ENCODE measurements around the gene DNAJC28. TPM values are rescaled to one million over a fixed set of nuclear protein-coding genes. Genes with fewer than 3 reads are reported as not detected.

DNAJC28 gene
- total and polyA plus RNA-seq, 4 donors = 0.83 to 3.2 (median 2.7) TPM

- no peaks in the 10 kb centered on the region for H3K27me3 ChIP-seq (ENCODE audit: control insufficient read depth in 4 of 4, insufficient read depth in 4 of 4, low read length in 3 of 4)
- no peak for DNase-seq (ENCODE audit: low spot score)
- H3K9ac ChIP-seq (ENCODE audit: low read depth in 1 of 2, low read length in 2 of 2) = peak overlapping the region in 1 of 2 donors; percentile 32
- H3K4me1 ChIP-seq (ENCODE audit: control insufficient read depth in 4 of 4, insufficient read depth in 4 of 4, low read length in 3 of 4) = peaks cover 0 to 11% (median 7%) of the 10 kb centered on the region in 4 donors
- TF ChIP-seq RXRA (IDR thresholded peaks at IDR 0.05) = peak in 1 of 2 donors; percentile 5
- TF ChIP-seq YY1 (IDR thresholded peaks at IDR 0.05) = peak; percentile 86
- TF ChIP-seq HNF4G (IDR thresholded peaks at IDR 0.05) = no peak
- no peak overlapping the region for H3K27ac ChIP-seq (ENCODE audit: low read depth in 1 of 2, low read length in 2 of 2)
- WGBS = 59% methylated on average over 5 of the region's 5 CpGs
- peaks cover 0 to 3% (median 2%) of the 10 kb centered on the region in 4 donors for H3K36me3 ChIP-seq (ENCODE audit: control insufficient read depth in 4 of 4, insufficient read depth in 3 of 4, low read depth in 1 of 4, low read length in 3 of 4)
- no peak overlapping the region for H3K4me3 ChIP-seq (ENCODE audit: low read depth in 1 of 3, low read length in 3 of 3)
- H3K9me3 ChIP-seq (ENCODE audit: control insufficient read depth in 4 of 4, low read length in 3 of 4) = no peaks in the 10 kb centered on the region
These were observed 29.8 kb downstream of the DNAJC28 start for GRCh38 chr21:33461538-33462250.

- DNase-seq (ENCODE audit: low spot score) = no peak
- H3K27ac ChIP-seq (ENCODE audit: low read depth in 1 of 2, low read length in 2 of 2) = no peak overlapping the region
- H3K4me1 ChIP-seq (ENCODE audit: control insufficient read depth in 4 of 4, insufficient read depth in 4 of 4, low read length in 3 of 4) = peaks cover 0 to 22% (median 16%) of the 10 kb centered on the region in 4 donors
- TF ChIP-seq SP1 (IDR thresholded peaks at IDR 0.05) = no peak
- TF ChIP-seq HNF4A (conservative IDR thresholded peaks at IDR 0.05) = no peak
- TF ChIP-seq TAF1 (conservative IDR thresholded peaks at IDR 0.05) = no peak
- TF ChIP-seq FOXA1 (IDR thresholded peaks at IDR 0.05) = no peak
- no peak for TF ChIP-seq ATF3 (IDR thresholded peaks at IDR 0.05)
- TF ChIP-seq JUND (IDR thresholded peaks at IDR 0.05) = no peak
- TF ChIP-seq ZBTB33 (IDR thresholded peaks at IDR 0.05) = no peak
- TF ChIP-seq CTCF (IDR thresholded peaks at IDR 0.05; ENCODE audit: low read depth, low read length, missing input control) = no peak
- TF ChIP-seq FOXA2 (IDR thresholded peaks at IDR 0.05) = no peak
- TF ChIP-seq RXRA (IDR thresholded peaks at IDR 0.05) = no peak
- TF ChIP-seq YY1 (IDR thresholded peaks at IDR 0.05) = no peak
- no peak for TF ChIP-seq REST (IDR thresholded peaks at IDR 0.05)
- no peaks in the 10 kb centered on the region for H3K27me3 ChIP-seq (ENCODE audit: control insufficient read depth in 4 of 4, insufficient read depth in 4 of 4, low read length in 3 of 4)
- 97% methylated on average over 3 of the region's 3 CpGs for WGBS
- no peak overlapping the region for H3K4me3 ChIP-seq (ENCODE audit: low read depth in 1 of 3, low read length in 3 of 3)
- peaks cover 0 to 4% (median 3%) of the 10 kb centered on the region in 4 donors for H3K36me3 ChIP-seq (ENCODE audit: control insufficient read depth in 4 of 4, insufficient read depth in 3 of 4, low read depth in 1 of 4, low read length in 3 of 4)
- no peak overlapping the region for H3K9ac ChIP-seq (ENCODE audit: low read depth in 1 of 2, low read length in 2 of 2)
- H3K9me3 ChIP-seq (ENCODE audit: control insufficient read depth in 4 of 4, low read length in 3 of 4) = no peaks in the 10 kb centered on the region
These were observed 32.7 kb downstream of the DNAJC28 start for GRCh38 chr21:33458861-33459260.
